HepG2 (cell line): ENCODE results near the gene ADAM8. TPM values are rescaled to one million over a fixed set of nuclear protein-coding genes. Genes with fewer than 3 reads are reported as not detected.
A peak's percentile ranks its signal among the peaks of the same experiment; 100 is the strongest.

Experiments
- ATAC-seq: fragments of 200-7000 bp; cut with Tn5 transposase; 3 replicates; pipeline ENCODE4 v1.9.1; 2020; ENCODE audit warnings: mild to moderate bottlenecking, moderate library complexity
- BruUV-seq: library from RNA; stranded (reverse); fragments of 400-500 nt; replicated peaks from 2 replicates; lab custom pipeline; 2021; lab: Mats Ljungman, UMichigan
- CTCF ChIA-PET: fragments of 300-600 bp; formaldehyde crosslinking; extraction: SDS; loops from one replicate; lab custom pipeline; 2021; ENCODE audit warnings: low total read pairs, inconsistent platforms, low intra/inter-chr PET ratio; lab: Yijun Ruan, JAX
- POLR2A ChIA-PET: fragments of 350-600 bp; sonication (Branson Sonifier 250); formaldehyde crosslinking; loops from one replicate; lab custom pipeline; 2020; ENCODE audit warnings: antibody characterized with exemption, inconsistent platforms; lab: Yijun Ruan, JAX
- DNase-seq: peaks from one replicate; pipeline ENCODE4 v3.0.0-alpha.2; 2015; ENCODE audit warnings: low spot score
- FAIRE-seq: peaks from 3 replicates; lab custom pipeline; 2011; peaks lifted over from hg19 to GRCh38; lab: Jason Lieb, UNC
- H2AFZ ChIP-seq: one replicate; pipeline ENCODE4 v1.6.1; 2011; ENCODE audit warnings: low read length, inconsistent platforms
- H3K27ac ChIP-seq: fragments of 300-600 bp; 3 replicates; pipeline ENCODE4 v1.8.0; 2011; ENCODE audit warnings: mixed run types, mild to moderate bottlenecking, mixed read lengths, low read length, inconsistent platforms; ENCODE audit not compliant: insufficient read depth; ENCODE audit errors: extremely low read length
- H3K27me3 ChIP-seq, 2 experiments: fragments of 200-600 bp in 1 of 2; 2 replicates in 1 of 2; 3 replicates in 1 of 2; pipeline versions ENCODE4 v1.6.0 to v1.8.0; 2011; ENCODE audit warnings: low read length in 2 of 2, mild to moderate bottlenecking in 2 of 2, moderate library complexity in 2 of 2, inconsistent platforms in 1 of 2; ENCODE audit not compliant: insufficient read depth in 2 of 2, control insufficient read depth in 1 of 2
- H3K36me3 ChIP-seq, 2 experiments: fragments of 200-600 bp in 1 of 2; replicated peaks in 1 of 2; 2 replicates in 1 of 2; 3 replicates in 1 of 2; pipeline versions ENCODE4 v1.5.1 to v1.8.0; 2011; ENCODE audit warnings: low read length in 2 of 2, inconsistent platforms in 1 of 2; ENCODE audit not compliant: insufficient read depth in 2 of 2, control insufficient read depth in 1 of 2
- H3K4me1 ChIP-seq: 2 replicates; pipeline ENCODE4 v1.5.1; 2012; ENCODE audit warnings: low read length, inconsistent platforms; ENCODE audit not compliant: insufficient read depth
- H3K4me2 ChIP-seq: 2 replicates; pipeline ENCODE4 v1.6.0; 2011; ENCODE audit warnings: low read depth, low read length, inconsistent platforms
- H3K4me3 ChIP-seq, 3 experiments: fragments of 200-600 bp in 1 of 3; sonication (generic), shearing (Covaris generic) in 1 of 3; replicated peaks in 1 of 3; 2 replicates each; pipeline ENCODE4 v1.5.1; 2011 to 2016; ENCODE audit warnings: low read length in 3 of 3, inconsistent platforms in 2 of 3, low read depth in 2 of 3, mild to moderate bottlenecking in 2 of 3, control low read depth in 1 of 3, mixed read lengths in 1 of 3; ENCODE audit not compliant: insufficient read depth in 1 of 3
- H3K79me2 ChIP-seq: one replicate; pipeline ENCODE4 v1.6.1; 2011; ENCODE audit warnings: low read length, inconsistent platforms; ENCODE audit not compliant: insufficient read depth
- H3K9ac ChIP-seq: 2 replicates; pipeline ENCODE4 v1.6.0; 2011; ENCODE audit warnings: mild to moderate bottlenecking, low read depth, low read length, inconsistent platforms; ENCODE audit not compliant: insufficient read depth
- H3K9me3 ChIP-seq: 2 replicates; pipeline ENCODE4 v1.5.1; 2012; ENCODE audit warnings: mild to moderate bottlenecking, low read length
- H4K20me1 ChIP-seq: 2 replicates; pipeline ENCODE4 v1.6.0; 2011; ENCODE audit warnings: inconsistent platforms, mild to moderate bottlenecking, low read length, moderate library complexity; ENCODE audit not compliant: insufficient read depth
- AGO1 ChIP-seq: fragments of 200-400 bp; formaldehyde crosslinking; IDR thresholded peaks from 2 replicates; pipeline ENCODE4 v1.6.1; 2017; ENCODE audit warnings: mild to moderate bottlenecking, low read depth, low read length, moderate library complexity; ENCODE audit not compliant: poor library complexity, severe bottlenecking
- AGO2 ChIP-seq: fragments of 200-400 bp; formaldehyde crosslinking; optimal IDR thresholded peaks from 2 replicates; pipeline ENCODE3; 2017; ENCODE audit warnings: mild to moderate bottlenecking, low read depth, low read length, moderate library complexity
- ARNTL ChIP-seq: sonication (generic); formaldehyde crosslinking; IDR thresholded peaks from 2 replicates; pipeline ENCODE4 v1.4.0; 2020; ENCODE audit warnings: mild to moderate bottlenecking, missing genetic modification reagents
- ATF5 ChIP-seq: sonication (generic); formaldehyde crosslinking; IDR thresholded peaks from 2 replicates; pipeline ENCODE4 v1.4.0; 2020; ENCODE audit warnings: mild to moderate bottlenecking, low read depth, missing genetic modification reagents
- DRAP1 ChIP-seq: IDR thresholded peaks from 2 replicates; pipeline ENCODE4 v1.6.1; 2016; ENCODE audit warnings: missing genetic modification reagents, missing compliant biosample characterization
- GPN1 ChIP-seq: sonication (generic); formaldehyde crosslinking; IDR thresholded peaks from 2 replicates; pipeline ENCODE4 v1.5.1; 2020; ENCODE audit warnings: missing genetic modification reagents, borderline replicate concordance
- MBD4 ChIP-seq: IDR thresholded peaks from 2 replicates; pipeline ENCODE4 v1.6.1; 2012; ENCODE audit warnings: low read length, inconsistent platforms, borderline replicate concordance
- MTA1 ChIP-seq: sonication (generic); formaldehyde crosslinking; IDR thresholded peaks from 2 replicates; pipeline ENCODE4 v1.4.0; 2020; ENCODE audit warnings: missing genetic modification reagents, mild to moderate bottlenecking, borderline replicate concordance
- MTF2 ChIP-seq: sonication (generic); formaldehyde crosslinking; IDR thresholded peaks from 2 replicates; pipeline ENCODE4 v1.5.0; 2020; ENCODE audit warnings: missing genetic modification reagents, borderline replicate concordance
- NR1H2 ChIP-seq: sonication (generic); formaldehyde crosslinking; IDR thresholded peaks from 2 replicates; pipeline ENCODE4 v1.8.1; 2022; ENCODE audit warnings: low read depth, missing genetic modification reagents, borderline replicate concordance
- NR2C2 ChIP-seq: sonication (generic); formaldehyde crosslinking; IDR thresholded peaks from 2 replicates; pipeline ENCODE4 v1.4.0; 2020; ENCODE audit warnings: missing genetic modification reagents, mild to moderate bottlenecking, moderate library complexity, borderline replicate concordance
- POLR2A ChIP-seq, 2 experiments: IDR thresholded peaks; 2 replicates each; pipeline ENCODE4 v1.6.1; 2011; ENCODE audit warnings: low read depth in 2 of 2, low read length in 2 of 2, mild to moderate bottlenecking in 1 of 2, moderate library complexity in 1 of 2; ENCODE audit not compliant: insufficient read depth in 1 of 2
- SKI ChIP-seq: fragments of 450-650 bp; IDR thresholded peaks from one replicate; pipeline ENCODE4 v1.6.1; 2018; ENCODE audit warnings: mild to moderate bottlenecking; ENCODE audit not compliant: partially characterized antibody
- ZFP41 ChIP-seq: sonication (generic); formaldehyde crosslinking; IDR thresholded peaks from 2 replicates; pipeline ENCODE4 v1.4.0; 2020; ENCODE audit warnings: mild to moderate bottlenecking, missing genetic modification reagents, borderline replicate concordance
- ZNF614 ChIP-seq: IDR thresholded peaks from 2 replicates; pipeline ENCODE4 v1.6.1; 2018; ENCODE audit warnings: missing biosample characterization, missing genetic modification reagents, inconsistent platforms, borderline replicate concordance
- ZSCAN22 ChIP-seq: sonication (generic); formaldehyde crosslinking; IDR thresholded peaks from 2 replicates; pipeline ENCODE4 v1.4.0; 2020; ENCODE audit warnings: mild to moderate bottlenecking, missing genetic modification reagents
- WGBS: methylation state at CpG from one replicate; pipeline ENCODE4 v1.1.6; 2017; ENCODE audit warnings: low lambda C conversion rate; 5-methylcytosine and 5-hydroxymethylcytosine counted together
- in situ Hi-C: cut with HindIII; loops from 2 replicates; pipeline ENCODE4 v1.10.0; 2017; ENCODE audit warnings: low pct_unique_long_range_greater_than_20kb; ENCODE audit not compliant: extremely low pct_ligation_motif_present
- intact Hi-C: fragments of 100-400 bp; cut with micrococcal nuclease; formaldehyde crosslinking; loops from one replicate; pipeline ENCODE4 v1.10.0; 2022; ENCODE audit not compliant: unreplicated experiment
- polyA plus RNA-seq, 8 experiments: library from polyadenylated mRNA; depleted of rRNA in 3 of 8; stranded (reverse) in 7 of 8; unstranded in 1 of 8; fragments of >200 nt; fragmentation: Illumina TruSeq in 4 of 8; extraction: Trizol in 4 of 8; gene quantifications; 2 replicates each; pipeline versions ENCODE4 v1.2.1 to v1.2.3, GENCODE V29; 2011 to 2016; ENCODE audit warnings: low read depth in 4 of 8, missing spikeins in 1 of 8, mixed read lengths in 1 of 8; ENCODE audit not compliant: insufficient read depth in 1 of 8
- total RNA-seq, 5 experiments: library from RNA; depleted of rRNA; stranded (reverse); fragments of >200 nt; fragmentation: Illumina TruSeq; extraction: Trizol; gene quantifications; 2 replicates each; pipeline ENCODE4 v1.2.3, GENCODE V29; 2016; ENCODE audit warnings: low read depth in 1 of 5
- TF ChIP-seq, protein P1 (sequence below): sonication (generic); formaldehyde crosslinking; IDR thresholded peaks from 2 replicates; pipeline ENCODE4 v1.4.0; 2020; ENCODE audit warnings: missing genetic modification reagents
- TF ChIP-seq, protein P2 (sequence below): sonication (generic); formaldehyde crosslinking; IDR thresholded peaks from 2 replicates; pipeline ENCODE4 v1.5.1; 2020; ENCODE audit warnings: missing genetic modification reagents, mild to moderate bottlenecking, borderline replicate concordance

The ADAM8 gene
- total and polyA plus RNA-seq, 2 of the 13 experiments (the other 11 are each of a cell fraction or from before 2014, with no cell fraction given): 0.24 to 0.93 TPM

DNA sequence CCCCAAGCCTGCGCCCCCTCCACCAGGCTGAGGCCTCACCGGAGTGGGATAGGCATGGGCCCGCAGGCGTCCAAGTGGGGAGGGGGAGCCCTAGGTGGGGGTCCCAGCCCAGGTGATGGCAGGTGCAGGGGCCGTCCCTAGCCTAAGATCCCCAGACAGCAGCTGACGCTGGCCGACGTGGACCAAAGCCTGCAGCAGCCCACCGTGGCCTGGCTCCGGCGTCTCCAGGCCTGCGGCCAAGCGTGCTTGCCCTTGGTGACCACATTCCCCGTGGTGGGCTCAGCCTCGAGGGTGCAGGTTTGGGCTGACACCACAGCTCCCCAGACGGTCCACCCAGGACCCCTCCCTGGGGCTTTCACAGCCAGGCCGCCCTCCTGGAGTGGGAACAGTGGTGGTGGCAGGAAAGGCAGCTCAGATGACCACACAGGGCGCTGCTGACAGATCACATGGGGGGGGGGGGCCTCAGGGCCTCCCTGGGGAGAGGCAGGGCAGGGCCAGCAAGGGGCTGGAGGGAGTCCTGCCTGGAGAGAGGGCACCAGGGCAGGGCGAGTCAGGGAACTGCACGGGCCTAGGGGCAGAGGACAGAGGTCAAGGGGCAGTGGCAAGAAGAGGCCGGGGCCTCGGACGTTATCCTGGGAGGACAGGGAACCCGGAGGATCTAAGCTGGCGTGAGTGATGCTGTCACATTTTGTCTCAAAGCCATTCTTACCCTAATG lies 767 bp upstream of the ADAM8 start:
- H3K4me2 ChIP-seq: peak overlapping the region; percentile 60
- peaks cover 7% of the 10 kb centered on the region; the same call in 1 of the 2 replicates for H4K20me1 ChIP-seq
- H3K9ac ChIP-seq: no peak overlapping the region
- H3K27ac ChIP-seq: no peak overlapping the region
- DNase-seq: no peak
- H2AFZ ChIP-seq: no peak overlapping the region
- no peaks in the 10 kb centered on the region for H3K79me2 ChIP-seq
- no peaks in the 10 kb centered on the region for H3K9me3 ChIP-seq
- TF ChIP-seq, protein P1, sequence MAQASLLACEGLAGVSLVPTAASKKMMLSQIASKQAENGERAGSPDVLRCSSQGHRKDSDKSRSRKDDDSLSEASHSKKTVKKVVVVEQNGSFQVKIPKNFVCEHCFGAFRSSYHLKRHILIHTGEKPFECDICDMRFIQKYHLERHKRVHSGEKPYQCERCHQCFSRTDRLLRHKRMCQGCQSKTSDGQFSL (CRISPR knock-in tag): 0 out of 2 replicates have a peak, but pooled peaks have one; percentile 35
- TF ChIP-seq ZNF614 (no peak), NR1H2 (CRISPR knock-in tag) (0 out of 2 replicates have a peak, but pooled peaks have one; percentile 9), ZFP41 (CRISPR knock-in tag) (no peak), ZSCAN22 (CRISPR knock-in tag) (no peak), NR2C2 (CRISPR knock-in tag) (peak; percentile 62), ARNTL (no peak), MTF2 (CRISPR knock-in tag) (0 out of 2 replicates have a peak, but pooled peaks have one; percentile 17), AGO1 (peak; percentile 41), SKI (no peak), MBD4 (no peak), POLR2A (IDR thresholded peaks at IDR 0.05; ENCODE audit: insufficient read depth in 1 of 2, low read depth in 2 of 2, low read length in 2 of 2) (0 out of 4 replicates have a peak, but pooled peaks of 1 of the 2 experiments have one; percentile 9), MTA1 (CRISPR knock-in tag) (peak; percentile 24; the same call in 1 of the 2 replicates), ATF5 (CRISPR knock-in tag) (no peak), AGO2 (peak; percentile 82), DRAP1 (CRISPR knock-in tag) (no peak), GPN1 (CRISPR knock-in tag) (no peak)
- TF ChIP-seq, protein P2, sequence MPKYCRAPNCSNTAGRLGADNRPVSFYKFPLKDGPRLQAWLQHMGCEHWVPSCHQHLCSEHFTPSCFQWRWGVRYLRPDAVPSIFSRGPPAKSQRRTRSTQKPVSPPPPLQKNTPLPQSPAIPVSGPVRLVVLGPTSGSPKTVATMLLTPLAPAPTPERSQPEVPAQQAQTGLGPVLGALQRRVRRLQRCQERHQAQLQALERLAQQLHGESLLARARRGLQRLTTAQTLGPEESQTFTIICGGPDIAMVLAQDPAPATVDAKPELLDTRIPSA (CRISPR knock-in tag): no peak
- H3K36me3 ChIP-seq: peaks cover 7 to 15% of the 10 kb centered on the region in 2 experiments; a peak in 3 of 5 replicates
- peak; percentile 18 for ATAC-seq
- 19% methylated on average over 10 of the region's 25 CpGs for WGBS
- FAIRE-seq: no peak
- intact Hi-C loops (no loop called here), in situ Hi-C loops (no loop called here)
- BruUV-seq: no TSS peak
- H3K4me3 ChIP-seq: peak overlapping the region in 1 of 3 experiments; percentile 48; a peak in 1 of 6 replicates
- CTCF ChIA-PET: no interaction called here
- peaks cover 0 to 21% of the 10 kb centered on the region in 2 experiments; a peak in 3 of 5 replicates for H3K27me3 ChIP-seq
- POLR2A ChIA-PET: interaction anchor here (1.2 kb wide), 1 partner anchor 20 kb away, joined by 6 read pairs; no protein-coding TSS in a partner anchor
- H3K4me1 ChIP-seq: peaks cover 23% of the 10 kb centered on the region
